Neuronal stem cell (in vitro differentiated cells): ENCODE results near the gene ZNF385B.

Experiments used
- DNase-seq: peaks from one replicate; pipeline ENCODE4 v3.0.0-alpha.2; 2013; ENCODE audit warnings: low spot score
- H2AFZ ChIP-seq: one replicate; pipeline ENCODE4 v1.6.1; 2013; ENCODE audit warnings: mild to moderate bottlenecking, low read length, inconsistent platforms
- H2AK5ac ChIP-seq: 2 replicates; pipeline ENCODE4 v1.6.1; 2013; ENCODE audit warnings: low read depth, mild to moderate bottlenecking, inconsistent platforms, low read length, moderate library complexity, mixed read lengths
- H2BK120ac ChIP-seq: 2 replicates; pipeline ENCODE4 v1.6.1; 2013; ENCODE audit warnings: low read depth, mild to moderate bottlenecking, inconsistent platforms, low read length, moderate library complexity, mixed read lengths
- H2BK12ac ChIP-seq: one replicate; pipeline ENCODE4 v1.6.1; 2013; ENCODE audit warnings: low read length, inconsistent platforms
- H2BK15ac ChIP-seq: 2 replicates; pipeline ENCODE4 v1.6.1; 2013; ENCODE audit warnings: mild to moderate bottlenecking, low read length, inconsistent platforms, mixed read lengths
- H2BK5ac ChIP-seq: one replicate; pipeline ENCODE4 v1.6.1; 2013; ENCODE audit warnings: inconsistent platforms, mild to moderate bottlenecking, low read length, moderate library complexity
- H3K14ac ChIP-seq: one replicate; pipeline ENCODE4 v1.6.1; 2013; ENCODE audit warnings: low read length, inconsistent platforms
- H3K18ac ChIP-seq: 2 replicates; pipeline ENCODE4 v1.6.1; 2013; ENCODE audit warnings: low read length, inconsistent platforms
- H3K23ac ChIP-seq: 2 replicates; pipeline ENCODE4 v1.6.1; 2013; ENCODE audit warnings: low read depth, mild to moderate bottlenecking, mixed read lengths, low read length, inconsistent platforms; ENCODE audit not compliant: poor library complexity
- H3K27ac ChIP-seq: replicated peaks from 3 replicates; pipeline ENCODE4 v1.5.1; 2013; ENCODE audit warnings: low read length, inconsistent platforms
- H3K27me3 ChIP-seq, 3 experiments: 2 replicates each; pipeline ENCODE4 v1.6.1; 2013; ENCODE audit warnings: low read length in 3 of 3, mild to moderate bottlenecking in 2 of 3, inconsistent platforms in 1 of 3, low read depth in 1 of 3, mixed read lengths in 1 of 3, moderate library complexity in 1 of 3; ENCODE audit not compliant: control insufficient read depth in 3 of 3, insufficient read depth in 3 of 3
- H3K36me3 ChIP-seq, 2 donors: replicated peaks in 1 of 2; 2 replicates each; pipeline ENCODE4 v1.6.1; 2013; ENCODE audit warnings: low read length in 2 of 2; ENCODE audit not compliant: control insufficient read depth in 2 of 2, insufficient read depth in 2 of 2
- H3K4ac ChIP-seq: 2 replicates; pipeline ENCODE4 v1.6.1; 2013; ENCODE audit warnings: inconsistent platforms, mild to moderate bottlenecking, low read length, moderate library complexity
- H3K4me1 ChIP-seq, 2 donors: 1 replicate in 1 of 2; 2 replicates in 1 of 2; pipeline ENCODE4 v1.6.1; 2013; ENCODE audit warnings: low read length in 2 of 2, low read depth in 1 of 2; ENCODE audit not compliant: control insufficient read depth in 2 of 2, insufficient read depth in 1 of 2
- H3K4me2 ChIP-seq: one replicate; pipeline ENCODE4 v1.6.1; 2013; ENCODE audit warnings: mild to moderate bottlenecking, low read length, inconsistent platforms; ENCODE audit not compliant: insufficient read depth, poor library complexity, severe bottlenecking
- H3K4me3 ChIP-seq, 2 donors: 2 replicates each; pipeline ENCODE4 v1.5.1; 2013; ENCODE audit warnings: low read length in 2 of 2, mild to moderate bottlenecking in 2 of 2, inconsistent platforms in 1 of 2, moderate library complexity in 1 of 2
- H3K79me1 ChIP-seq: one replicate; pipeline ENCODE4 v1.6.1; 2013; ENCODE audit warnings: low read depth, mild to moderate bottlenecking, inconsistent platforms, low read length, moderate library complexity
- H3K9ac ChIP-seq: one replicate; pipeline ENCODE4 v1.6.1; 2013; ENCODE audit warnings: mild to moderate bottlenecking, low read depth, low read length, inconsistent platforms; ENCODE audit not compliant: poor library complexity
- H3K9me3 ChIP-seq, 2 donors: replicated peaks in 1 of 2; 2 replicates each; pipeline versions ENCODE3 to v1.6.1; 2013; ENCODE audit warnings: low read length in 2 of 2, mild to moderate bottlenecking in 2 of 2, inconsistent platforms in 1 of 2, low read depth in 1 of 2, mixed read lengths in 1 of 2, moderate library complexity in 1 of 2; ENCODE audit not compliant: control insufficient read depth in 2 of 2, insufficient read depth in 1 of 2
- H4K8ac ChIP-seq: one replicate; pipeline ENCODE4 v1.6.1; 2013; ENCODE audit warnings: low read depth, mild to moderate bottlenecking, inconsistent platforms, low read length, moderate library complexity
- H4K91ac ChIP-seq: one replicate; pipeline ENCODE4 v1.6.1; 2013; ENCODE audit warnings: low read length, low read depth, mild to moderate bottlenecking, inconsistent platforms; ENCODE audit not compliant: poor library complexity
- WGBS, 2 donors: extraction: QIAGEN DNeasy Blood & Tissue Kit; methylation state at CpG; one replicate each; pipeline ENCODE4 v1.1.7; 2013; ENCODE audit warnings: missing lambda C conversion rate in 2 of 2, mixed read lengths in 1 of 2; ENCODE audit not compliant: insufficient read length in 2 of 2, insufficient replicate concordance in 1 of 2; ENCODE audit errors: extremely low coverage in 2 of 2; 5-methylcytosine and 5-hydroxymethylcytosine counted together

The ZNF385B gene

GRCh38 chr2:179588486-179589145 is 272.8 kb downstream of the ZNF385B start:
- H2BK15ac ChIP-seq: no peak overlapping the region
- H2AFZ ChIP-seq: peak overlapping the region; percentile 24
- no peak overlapping the region for H4K91ac ChIP-seq
- H3K18ac ChIP-seq: no peak overlapping the region
- no peak overlapping the region for H2AK5ac ChIP-seq
- H3K27ac ChIP-seq: no peak overlapping the region
- H3K27me3 ChIP-seq: no peaks in the 10 kb centered on the region
- no CpG with 5 or more reads among the region's 3 CpGs for WGBS, 2 donors
- H3K9me3 ChIP-seq: no peaks in the 10 kb centered on the region
- no peaks in the 10 kb centered on the region for H3K36me3 ChIP-seq
- no peak overlapping the region for H2BK120ac ChIP-seq
- no peak overlapping the region for H4K8ac ChIP-seq
- no peak overlapping the region for H3K9ac ChIP-seq
- no peak overlapping the region for H3K23ac ChIP-seq
- H2BK5ac ChIP-seq: no peak overlapping the region
- H2BK12ac ChIP-seq: no peak overlapping the region
- no peak overlapping the region for H3K4me2 ChIP-seq
- peaks cover 0 to 9% of the 10 kb centered on the region in 2 donors for H3K4me1 ChIP-seq
- no peak for DNase-seq
- H3K14ac ChIP-seq: no peak overlapping the region
- no peak overlapping the region for H3K4ac ChIP-seq
- no peak overlapping the region for H3K4me3 ChIP-seq
- no peaks in the 10 kb centered on the region for H3K79me1 ChIP-seq

GRCh38 chr2:179584760-179585159 is 276.7 kb downstream of the ZNF385B start:
- no peak overlapping the region for H2BK12ac ChIP-seq
- H2BK5ac ChIP-seq: no peak overlapping the region
- H3K4me1 ChIP-seq: peaks cover 0 to 9% of the 10 kb centered on the region in 2 donors
- H3K4me2 ChIP-seq: no peak overlapping the region
- no peak overlapping the region for H2BK15ac ChIP-seq
- no peak overlapping the region for H2AFZ ChIP-seq
- H3K14ac ChIP-seq: no peak overlapping the region
- H3K27me3 ChIP-seq: no peaks in the 10 kb centered on the region
- no peak overlapping the region for H3K4me3 ChIP-seq
- H3K36me3 ChIP-seq: no peaks in the 10 kb centered on the region
- no peak overlapping the region for H3K27ac ChIP-seq
- DNase-seq: no peak
- no peak overlapping the region for H2AK5ac ChIP-seq
- no peak overlapping the region for H3K18ac ChIP-seq
- no peak overlapping the region for H2BK120ac ChIP-seq
- H4K8ac ChIP-seq: no peak overlapping the region
- H3K9me3 ChIP-seq: no peaks in the 10 kb centered on the region
- H3K79me1 ChIP-seq: no peaks in the 10 kb centered on the region
- H4K91ac ChIP-seq: no peak overlapping the region
- no peak overlapping the region for H3K9ac ChIP-seq
- H3K23ac ChIP-seq: no peak overlapping the region
- no peak overlapping the region for H3K4ac ChIP-seq

GRCh38 chr2:179581605-179582004 is 279.8 kb downstream of the ZNF385B start:
- Histone ChIP-seq H2BK15ac (no peak overlapping the region), H3K9ac (no peak overlapping the region), H2BK120ac (no peak overlapping the region), H3K27ac (no peak overlapping the region), H3K4me3 (peak overlapping the region in 1 of 2 donors; percentile 13), H3K18ac (no peak overlapping the region), H3K4me2 (no peak overlapping the region), H3K27me3 (no peaks in the 10 kb centered on the region), H2BK12ac (no peak overlapping the region), H3K9me3 (no peaks in the 10 kb centered on the region), H2AK5ac (no peak overlapping the region), H4K8ac (no peak overlapping the region), H3K79me1 (no peaks in the 10 kb centered on the region), H3K14ac (no peak overlapping the region), H3K36me3 (no peaks in the 10 kb centered on the region), H3K4ac (no peak overlapping the region), H4K91ac (no peak overlapping the region), H3K23ac (no peak overlapping the region), H2BK5ac (no peak overlapping the region), H3K4me1 (no peaks in the 10 kb centered on the region), H2AFZ (peak overlapping the region; percentile 64)
- WGBS, 2 donors: no CpG with 5 or more reads among the region's 1 CpG
- DNase-seq: no peak

GRCh38 chr2:179580378-179581146 is 280.9 kb downstream of the ZNF385B start:
- no CpG with 5 or more reads among the region's 4 CpGs for WGBS, 2 donors
- Histone ChIP-seq H4K8ac (no peak overlapping the region), H2BK120ac (no peak overlapping the region)

More at GRCh38 chr2:179580378-179581146, 280.9 kb downstream of the ZNF385B start:
- H4K91ac ChIP-seq: no peak overlapping the region
- no peaks in the 10 kb centered on the region for H3K9me3 ChIP-seq
- no peak overlapping the region for H2AFZ ChIP-seq
- peaks cover 0 to 1% of the 10 kb centered on the region in 2 donors for H3K36me3 ChIP-seq
- no peak overlapping the region for H2AK5ac ChIP-seq
- H3K14ac ChIP-seq: no peak overlapping the region
- no peak overlapping the region for H2BK5ac ChIP-seq
- no peak overlapping the region for H3K4ac ChIP-seq
- no peak overlapping the region for H3K4me2 ChIP-seq
- H2BK12ac ChIP-seq: no peak overlapping the region
- DNase-seq: no peak
- no peak overlapping the region for H3K4me3 ChIP-seq
- H3K9ac ChIP-seq: no peak overlapping the region
- no peaks in the 10 kb centered on the region for H3K4me1 ChIP-seq
- H2BK15ac ChIP-seq: no peak overlapping the region
- H3K27ac ChIP-seq: no peak overlapping the region
- H3K79me1 ChIP-seq: no peaks in the 10 kb centered on the region
- H3K18ac ChIP-seq: no peak overlapping the region
- no peaks in the 10 kb centered on the region for H3K27me3 ChIP-seq
- no peak overlapping the region for H3K23ac ChIP-seq
